Measurements from ENCODE around the gene VWA7. TPM values are rescaled to one million over a fixed set of nuclear protein-coding genes. Genes with fewer than 3 reads are reported as not detected.
A peak's percentile ranks its signal among the peaks of the same experiment; 100 is the strongest.

The VWA7 gene
- total RNA-seq, 1 donor from 2014 or later = 0.26 TPM

DNA sequence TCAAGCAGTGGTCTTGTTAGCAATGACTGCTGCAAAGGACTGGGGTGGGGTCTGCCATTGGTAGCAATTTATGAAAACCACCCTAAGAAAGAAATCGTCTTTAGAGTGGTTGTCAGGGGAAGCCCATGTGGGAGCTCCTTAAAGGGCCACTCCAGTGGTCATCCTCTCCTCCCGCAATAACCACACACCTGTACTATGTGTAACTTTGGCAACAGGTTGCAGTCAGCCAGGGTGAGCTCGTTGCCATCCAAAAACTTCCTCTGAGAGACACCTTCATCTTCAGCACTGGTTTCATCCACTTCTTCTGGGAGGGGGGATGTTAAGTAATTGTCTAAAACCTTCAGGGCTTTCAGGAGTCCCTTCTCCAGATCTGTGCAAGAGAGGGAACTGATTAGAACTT is 45.1 kb downstream of the VWA7 start:
- H3K4me3 ChIP-seq (ENCODE audit: low read depth, low read length) = no peak overlapping the region
- DNase-seq (ENCODE audit: low read depth) (no peak), FAIRE-seq (no peak)
- peaks cover 23% of the 10 kb centered on the region for H3K36me3 ChIP-seq (ENCODE audit: control insufficient read depth, insufficient read depth, low read length)
- TF ChIP-seq, protein P1, sequence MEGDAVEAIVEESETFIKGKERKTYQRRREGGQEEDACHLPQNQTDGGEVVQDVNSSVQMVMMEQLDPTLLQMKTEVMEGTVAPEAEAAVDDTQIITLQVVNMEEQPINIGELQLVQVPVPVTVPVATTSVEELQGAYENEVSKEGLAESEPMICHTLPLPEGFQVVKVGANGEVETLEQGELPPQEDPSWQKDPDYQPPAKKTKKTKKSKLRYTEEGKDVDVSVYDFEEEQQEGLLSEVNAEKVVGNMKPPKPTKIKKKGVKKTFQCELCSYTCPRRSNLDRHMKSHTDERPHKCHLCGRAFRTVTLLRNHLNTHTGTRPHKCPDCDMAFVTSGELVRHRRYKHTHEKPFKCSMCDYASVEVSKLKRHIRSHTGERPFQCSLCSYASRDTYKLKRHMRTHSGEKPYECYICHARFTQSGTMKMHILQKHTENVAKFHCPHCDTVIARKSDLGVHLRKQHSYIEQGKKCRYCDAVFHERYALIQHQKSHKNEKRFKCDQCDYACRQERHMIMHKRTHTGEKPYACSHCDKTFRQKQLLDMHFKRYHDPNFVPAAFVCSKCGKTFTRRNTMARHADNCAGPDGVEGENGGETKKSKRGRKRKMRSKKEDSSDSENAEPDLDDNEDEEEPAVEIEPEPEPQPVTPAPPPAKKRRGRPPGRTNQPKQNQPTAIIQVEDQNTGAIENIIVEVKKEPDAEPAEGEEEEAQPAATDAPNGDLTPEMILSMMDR (IDR thresholded peaks at IDR 0.05; ENCODE audit: insufficient read depth, low read length, severe bottlenecking) = no peak
- H3K27me3 ChIP-seq (ENCODE audit: control insufficient read depth, insufficient read depth, low read length) = no peaks in the 10 kb centered on the region

DNA sequence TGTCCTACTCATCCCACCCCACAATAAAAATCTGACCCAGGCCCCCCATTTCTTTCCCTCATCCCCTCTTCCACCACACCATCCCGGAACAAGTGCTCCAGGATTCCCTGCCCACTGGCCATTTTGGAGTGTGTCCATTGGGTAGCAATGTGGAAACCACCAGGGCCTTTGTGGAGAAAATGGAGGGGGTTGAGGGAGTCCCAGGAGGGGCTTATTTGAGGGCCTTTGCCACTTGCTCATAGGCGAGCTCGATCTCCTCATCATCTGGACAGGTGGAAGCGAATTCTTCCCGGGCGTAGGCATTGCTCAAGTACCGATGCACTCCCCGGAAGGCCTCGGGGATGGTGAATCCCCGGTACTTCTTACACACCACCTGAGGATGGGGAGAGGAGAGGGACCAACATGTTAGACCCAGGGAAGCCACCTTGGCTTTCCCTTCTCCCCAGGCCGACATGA is 46.5 kb downstream of the VWA7 start:
- FAIRE-seq = no peak
- no peak overlapping the region for H3K4me3 ChIP-seq (ENCODE audit: low read depth, low read length)

DNA sequence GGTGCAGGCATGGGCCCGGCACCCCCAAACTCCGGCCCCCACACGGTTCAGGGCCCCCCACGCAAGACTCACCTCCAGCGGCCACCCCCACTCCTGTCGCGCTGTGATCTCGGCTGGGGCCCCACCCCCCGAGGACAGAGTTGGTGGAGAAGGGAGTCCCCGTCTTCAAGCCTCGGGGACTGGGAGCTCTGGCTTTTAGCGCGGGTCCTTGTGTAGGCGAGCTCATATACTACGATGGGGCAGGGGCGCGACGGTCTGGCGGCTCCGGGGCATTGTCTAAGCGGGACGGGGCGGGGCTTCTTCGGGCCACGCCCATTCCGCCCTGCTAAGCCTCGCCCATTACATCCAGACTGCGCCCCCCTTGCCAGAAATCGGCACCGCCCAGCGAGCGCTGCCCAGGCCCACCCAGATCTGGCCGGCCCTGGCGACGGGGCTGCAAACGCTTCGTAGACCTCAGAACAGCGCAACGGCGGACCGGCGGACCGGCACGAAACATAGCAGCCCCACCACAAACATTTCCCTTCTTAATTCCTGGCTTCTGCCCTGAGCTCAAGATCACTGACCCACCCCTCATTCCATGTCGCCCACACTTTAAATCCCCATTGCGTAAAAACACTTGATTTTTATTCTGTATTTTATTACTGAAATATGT is 47.0 kb downstream of the VWA7 start:
- TF ChIP-seq, protein P1 (IDR thresholded peaks at IDR 0.05; ENCODE audit: insufficient read depth, low read length, severe bottlenecking) = no peak
- DNase-seq (ENCODE audit: low read depth) = peak; percentile 59
- Histone ChIP-seq H3K27me3 (ENCODE audit: control insufficient read depth, insufficient read depth, low read length) (no peaks in the 10 kb centered on the region), H3K4me3 (ENCODE audit: low read depth, low read length) (peak overlapping the region; percentile 58), H3K36me3 (ENCODE audit: control insufficient read depth, insufficient read depth, low read length) (peaks cover 26% of the 10 kb centered on the region)
- FAIRE-seq = no peak

More for the DNA sequence above, 46.5 kb downstream of the VWA7 start:
- Histone ChIP-seq H3K36me3 (ENCODE audit: control insufficient read depth, insufficient read depth, low read length) (peaks cover 26% of the 10 kb centered on the region), H3K27me3 (ENCODE audit: control insufficient read depth, insufficient read depth, low read length) (no peaks in the 10 kb centered on the region)
- TF ChIP-seq, protein P1 (IDR thresholded peaks at IDR 0.05; ENCODE audit: insufficient read depth, low read length, severe bottlenecking) = no peak
- DNase-seq (ENCODE audit: low read depth) = no peak

DNA sequence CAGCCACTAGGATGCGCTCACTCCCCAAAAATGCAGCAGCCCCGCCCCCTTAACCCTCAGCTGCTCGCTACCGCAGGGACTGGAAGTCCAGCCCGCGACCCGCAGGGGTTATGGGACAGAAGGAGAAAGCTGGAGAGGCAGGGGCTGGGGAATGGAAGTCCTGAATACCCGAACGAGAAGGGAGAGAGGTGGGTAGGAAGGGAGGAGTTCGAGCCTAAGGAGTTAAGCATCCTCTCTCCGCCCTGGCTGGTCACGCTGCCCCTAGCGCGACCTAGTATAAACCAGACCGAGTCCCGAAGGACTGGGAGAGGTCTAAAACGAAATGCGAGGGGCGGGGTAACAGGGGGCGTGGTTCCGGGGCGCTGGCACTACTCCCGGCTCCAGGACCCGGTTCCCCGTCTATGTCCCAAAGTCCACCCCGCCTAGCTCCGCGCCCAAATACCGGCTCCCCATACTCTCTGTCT is 47.6 kb downstream of the VWA7 start:
- H3K27me3 ChIP-seq (ENCODE audit: control insufficient read depth, insufficient read depth, low read length) = no peaks in the 10 kb centered on the region
- peak overlapping the region; percentile 58 for H3K4me3 ChIP-seq (ENCODE audit: low read depth, low read length)
- DNase-seq (ENCODE audit: low read depth) (peak; percentile 65), FAIRE-seq (no peak)
- H3K36me3 ChIP-seq (ENCODE audit: control insufficient read depth, insufficient read depth, low read length) = peaks cover 26% of the 10 kb centered on the region
- TF ChIP-seq, protein P1 (IDR thresholded peaks at IDR 0.05; ENCODE audit: insufficient read depth, low read length, severe bottlenecking) = no peak

DNA sequence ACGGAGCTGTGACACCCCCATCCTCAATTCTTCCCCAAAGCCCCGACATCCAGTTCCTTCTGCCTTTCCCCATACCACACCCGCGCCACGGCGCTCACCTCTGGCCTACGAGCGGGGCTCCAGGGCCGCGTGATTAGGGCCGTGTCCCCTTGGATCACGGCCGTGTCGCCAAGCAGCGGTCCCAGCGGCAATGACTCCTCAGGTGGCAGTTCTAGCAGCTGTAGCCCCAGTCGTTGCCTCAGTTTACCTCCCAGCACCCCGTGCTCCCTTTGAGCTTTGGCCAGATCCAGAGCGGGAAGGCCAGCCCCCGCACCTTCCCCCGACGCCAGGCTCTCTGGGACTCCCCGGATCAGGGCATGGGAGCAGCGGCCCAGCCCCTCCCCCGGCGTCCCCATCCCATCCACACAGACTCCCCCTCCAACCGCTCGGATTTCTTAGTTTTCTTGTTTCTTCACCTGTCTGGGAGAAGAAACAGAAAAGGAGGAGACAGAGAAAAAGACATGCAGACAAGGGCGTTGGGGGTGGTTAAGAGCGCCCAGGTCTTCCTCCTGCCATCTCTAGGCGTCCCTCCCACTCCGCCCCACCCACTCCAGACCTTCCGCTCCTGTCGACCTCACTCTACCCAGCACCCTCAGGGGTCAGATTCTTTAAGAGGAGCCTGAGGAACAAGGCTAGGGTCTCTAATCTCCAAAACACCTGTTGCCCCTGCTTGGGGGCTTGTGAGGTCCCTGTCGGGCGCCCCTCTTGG is 48.2 kb downstream of the VWA7 start, which contains the start of gene DDAH2:
TSS of gene DDAH2 (minus strand) at position 533 of the 748 bp plus-strand sequence. CDS start at position 395, 138 bp downstream.
- Histone ChIP-seq H3K4me3 (ENCODE audit: low read depth, low read length) (peak within 1 kb of the TSS; percentile 58), H3K27me3 (ENCODE audit: control insufficient read depth, insufficient read depth, low read length) (no peaks in the 10 kb centered on the region), H3K36me3 (ENCODE audit: control insufficient read depth, insufficient read depth, low read length) (peaks cover 21% of the 10 kb centered on the region)
- FAIRE-seq = no peak
- TF ChIP-seq, protein P1 (IDR thresholded peaks at IDR 0.05; ENCODE audit: insufficient read depth, low read length, severe bottlenecking) = peak; percentile 57
- DNase-seq (ENCODE audit: low read depth) = no peak

Measured in bronchial epithelial cell (primary cell).